Bronchial epithelial cell (primary cell): ENCODE results near the gene EVX2. TPM values are rescaled to one million over a fixed set of nuclear protein-coding genes. Genes with fewer than 3 reads are reported as not detected.

Experiments used
- DNase-seq: peaks from one replicate; pipeline ENCODE4 v3.0.0-alpha.2; 2010; ENCODE audit warnings: low read depth
- FAIRE-seq: peaks from 2 replicates; lab custom pipeline; 2011; peaks lifted over from hg19 to GRCh38; lab: Jason Lieb, UNC
- H3K27me3 ChIP-seq: 2 replicates; pipeline ENCODE4 v1.5.1; 2011; ENCODE audit warnings: low read length; ENCODE audit not compliant: control insufficient read depth, insufficient read depth
- H3K36me3 ChIP-seq: 2 replicates; pipeline ENCODE4 v1.5.1; 2011; ENCODE audit warnings: low read length; ENCODE audit not compliant: control insufficient read depth, insufficient read depth
- H3K4me3 ChIP-seq: 2 replicates; pipeline ENCODE4 v1.5.1; 2011; ENCODE audit warnings: mild to moderate bottlenecking, low read depth, low read length, control low read depth
- total RNA-seq: library from RNA; depleted of rRNA; stranded (reverse); fragments of >200 nt; gene quantifications from 2 replicates; pipeline ENCODE4 v1.2.1, GENCODE V29; 2014
- TF ChIP-seq, protein P1 (sequence below): IDR thresholded peaks from 2 replicates; pipeline ENCODE4 v1.5.1; 2011; ENCODE audit warnings: mild to moderate bottlenecking, moderate library complexity, low read length, control low read depth, inconsistent platforms; ENCODE audit not compliant: insufficient read depth, severe bottlenecking

EVX2 gene
- total RNA-seq, 1 donor from 2014 or later, result not detected

DNA sequence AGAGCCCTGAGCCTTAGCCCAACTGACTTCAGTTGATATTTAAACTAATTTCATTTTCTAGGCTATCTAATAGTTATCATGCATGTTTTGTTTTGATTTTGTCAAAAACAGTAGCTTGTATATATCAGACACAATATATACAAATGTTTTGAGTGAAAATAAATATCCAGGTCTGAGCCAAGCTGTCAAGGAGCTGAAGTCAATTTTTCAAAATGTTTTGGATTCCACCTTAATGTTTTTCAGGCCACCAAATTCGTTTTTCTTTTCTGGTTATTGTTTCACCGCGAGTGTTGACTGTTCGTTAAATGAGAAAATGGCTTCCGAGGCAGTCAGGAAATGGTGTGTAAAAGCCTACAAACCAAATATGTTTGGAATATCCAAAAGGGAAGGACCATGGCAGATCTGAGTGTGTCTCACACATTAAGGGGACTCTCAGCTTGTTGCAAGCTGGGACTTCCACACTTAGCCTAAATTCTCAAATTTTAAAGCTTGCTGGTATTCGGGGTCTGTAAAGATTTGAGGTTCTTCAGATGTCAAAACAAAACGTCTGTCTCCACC, 18.6 kb upstream of the EVX2 start:
- Histone ChIP-seq H3K36me3 (no peaks in the 10 kb centered on the region), H3K4me3 (no peak overlapping the region), H3K27me3 (peaks cover 86% of the 10 kb centered on the region)
- TF ChIP-seq, protein P1, sequence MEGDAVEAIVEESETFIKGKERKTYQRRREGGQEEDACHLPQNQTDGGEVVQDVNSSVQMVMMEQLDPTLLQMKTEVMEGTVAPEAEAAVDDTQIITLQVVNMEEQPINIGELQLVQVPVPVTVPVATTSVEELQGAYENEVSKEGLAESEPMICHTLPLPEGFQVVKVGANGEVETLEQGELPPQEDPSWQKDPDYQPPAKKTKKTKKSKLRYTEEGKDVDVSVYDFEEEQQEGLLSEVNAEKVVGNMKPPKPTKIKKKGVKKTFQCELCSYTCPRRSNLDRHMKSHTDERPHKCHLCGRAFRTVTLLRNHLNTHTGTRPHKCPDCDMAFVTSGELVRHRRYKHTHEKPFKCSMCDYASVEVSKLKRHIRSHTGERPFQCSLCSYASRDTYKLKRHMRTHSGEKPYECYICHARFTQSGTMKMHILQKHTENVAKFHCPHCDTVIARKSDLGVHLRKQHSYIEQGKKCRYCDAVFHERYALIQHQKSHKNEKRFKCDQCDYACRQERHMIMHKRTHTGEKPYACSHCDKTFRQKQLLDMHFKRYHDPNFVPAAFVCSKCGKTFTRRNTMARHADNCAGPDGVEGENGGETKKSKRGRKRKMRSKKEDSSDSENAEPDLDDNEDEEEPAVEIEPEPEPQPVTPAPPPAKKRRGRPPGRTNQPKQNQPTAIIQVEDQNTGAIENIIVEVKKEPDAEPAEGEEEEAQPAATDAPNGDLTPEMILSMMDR, result no peak
- DNase-seq, result no peak
- FAIRE-seq, result no peak

DNA sequence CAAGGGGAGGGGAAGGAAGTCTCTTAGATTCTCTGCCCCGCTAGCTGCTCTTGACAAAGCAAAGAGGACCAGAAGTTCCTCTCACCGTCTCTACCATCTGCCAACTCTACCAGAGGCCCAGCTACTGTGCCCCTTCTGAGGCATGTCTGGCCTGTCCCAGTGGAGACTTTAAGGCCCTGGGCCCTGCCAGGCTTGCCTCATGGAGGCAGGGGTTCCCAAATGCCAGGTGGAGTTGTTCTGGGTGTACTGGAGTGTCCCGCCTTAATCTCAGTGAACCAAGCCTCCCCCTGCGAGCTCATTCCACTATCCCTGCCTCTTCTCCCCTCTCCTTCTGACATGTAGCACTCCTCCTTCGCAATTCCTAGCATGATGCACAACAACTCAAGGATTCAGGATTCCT, 18.1 kb upstream of the EVX2 start:
- Histone ChIP-seq H3K27me3 (peaks cover 88% of the 10 kb centered on the region), H3K4me3 (no peak overlapping the region), H3K36me3 (no peaks in the 10 kb centered on the region)
- TF ChIP-seq, protein P1, result no peak
- FAIRE-seq, result no peak
- no peak for DNase-seq

DNA sequence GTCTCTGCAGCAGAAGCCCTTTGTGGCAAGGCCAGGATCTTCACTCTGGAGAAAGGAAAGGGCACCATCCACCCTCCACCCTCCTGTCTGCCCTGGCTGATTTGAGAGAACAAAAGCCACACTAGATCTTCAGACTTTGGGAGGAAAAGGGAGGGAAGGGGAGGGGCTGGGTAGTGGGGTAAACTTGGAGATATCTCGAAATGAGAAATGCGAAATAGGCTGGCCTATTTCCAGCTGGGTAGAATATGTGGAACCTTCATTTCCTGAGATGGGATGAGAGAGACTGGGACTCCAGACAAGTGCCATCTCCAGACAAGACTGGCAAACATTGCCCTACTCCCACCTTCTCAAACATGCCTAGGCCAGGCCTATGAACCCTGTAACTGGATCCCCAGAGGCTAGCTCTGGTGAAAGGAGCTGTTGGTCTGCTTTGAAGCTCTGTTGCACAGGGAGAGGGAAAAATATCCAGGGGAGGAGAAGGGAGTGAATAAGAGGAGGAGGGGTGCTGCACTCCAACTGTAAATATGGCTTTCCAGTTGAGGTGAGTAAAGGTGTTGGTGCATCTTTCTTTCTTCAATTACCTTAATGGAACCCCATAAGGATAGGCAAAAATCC, 17.6 kb upstream of the EVX2 start:
- FAIRE-seq (no peak), DNase-seq (no peak)
- TF ChIP-seq, protein P1, result no peak
- Histone ChIP-seq H3K27me3 (peaks cover 92% of the 10 kb centered on the region), H3K36me3 (no peaks in the 10 kb centered on the region), H3K4me3 (no peak overlapping the region)

DNA sequence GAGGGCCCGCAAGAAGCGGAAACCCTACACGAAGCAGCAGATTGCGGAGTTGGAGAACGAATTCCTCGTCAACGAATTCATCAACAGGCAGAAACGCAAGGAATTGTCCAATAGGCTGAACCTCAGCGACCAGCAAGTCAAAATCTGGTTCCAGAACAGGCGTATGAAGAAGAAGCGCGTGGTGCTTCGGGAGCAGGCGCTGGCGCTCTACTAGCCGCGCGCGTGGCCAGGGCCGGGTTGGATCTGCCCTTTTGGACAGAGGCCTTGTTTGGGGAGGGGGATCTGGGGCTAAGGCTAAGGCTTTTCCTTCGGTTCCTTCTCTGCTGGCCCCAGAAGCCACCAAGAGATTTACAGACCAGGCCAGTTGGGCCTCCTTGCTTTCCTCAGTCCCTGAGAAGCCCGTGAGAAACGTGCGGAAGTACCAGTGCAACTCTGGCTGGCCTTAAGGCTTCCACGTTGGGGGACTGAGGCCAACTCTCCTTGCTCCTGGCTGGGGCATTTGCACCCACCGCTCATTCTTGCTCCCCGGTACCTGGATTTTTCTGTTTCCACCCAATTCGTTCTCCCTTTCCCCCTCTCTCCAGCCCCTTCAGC, 16.9 kb upstream of the EVX2 start:
- no peaks in the 10 kb centered on the region for H3K36me3 ChIP-seq
- FAIRE-seq (no peak), DNase-seq (no peak)
- H3K27me3 ChIP-seq, result peaks cover 87% of the 10 kb centered on the region
- H3K4me3 ChIP-seq, result no peak overlapping the region
- TF ChIP-seq, protein P1, result no peak

DNA sequence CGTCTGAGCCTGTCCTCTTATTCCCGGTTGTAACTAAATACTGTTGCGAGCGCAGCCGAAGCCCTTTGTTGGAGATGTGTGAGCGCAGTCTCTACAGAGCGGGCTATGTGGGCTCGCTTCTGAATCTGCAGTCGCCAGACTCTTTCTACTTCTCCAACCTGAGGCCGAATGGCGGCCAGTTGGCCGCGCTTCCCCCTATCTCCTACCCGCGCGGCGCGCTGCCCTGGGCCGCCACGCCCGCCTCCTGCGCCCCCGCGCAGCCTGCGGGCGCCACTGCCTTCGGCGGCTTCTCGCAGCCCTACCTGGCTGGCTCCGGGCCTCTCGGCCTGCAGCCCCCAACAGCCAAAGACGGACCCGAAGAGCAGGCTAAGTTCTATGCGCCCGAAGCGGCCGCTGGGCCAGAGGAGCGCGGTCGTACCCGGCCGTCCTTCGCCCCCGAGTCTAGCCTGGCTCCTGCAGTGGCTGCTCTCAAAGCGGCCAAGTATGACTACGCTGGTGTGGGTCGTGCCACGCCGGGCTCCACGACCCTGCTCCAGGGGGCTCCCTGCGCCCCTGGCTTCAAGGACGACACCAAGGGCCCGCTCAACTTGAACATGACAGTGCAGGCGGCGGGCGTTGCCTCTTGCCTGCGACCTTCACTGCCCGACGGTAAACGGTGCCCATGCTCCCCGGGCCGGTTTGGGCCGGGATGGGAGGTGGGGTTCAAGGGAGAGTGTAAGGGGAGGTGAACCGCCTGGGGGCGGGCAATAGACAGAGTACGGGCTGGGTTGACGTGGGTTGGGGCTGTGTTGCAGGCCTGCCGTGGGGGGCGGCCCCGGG, 16.2 kb upstream of the EVX2 start, which contains the start of gene HOXD12:
Gene HOXD12 (plus strand): TSS at position 68 of the 819 bp plus-strand sequence. CDS start 7 bp downstream, at position 75.
- H3K4me3 ChIP-seq, result no peak within 1 kb of the TSS
- DNase-seq (no peak), FAIRE-seq (no peak)
- H3K27me3 ChIP-seq, result peaks cover 81% of the 10 kb centered on the region
- TF ChIP-seq, protein P1, result no peak
- no peaks in the 10 kb centered on the region for H3K36me3 ChIP-seq
